ENCODE data around the gene OR5AU1.

Gene OR5AU1

GRCh38 chr14:21155963-21156362, at the start of gene OR5AU1:
Gene OR5AU1 (minus strand): TSS chr14:21156063. CDS start chr14:21155872, 191 bp downstream.
- no peak for DNase-seq (ENCODE audit: low read depth, low spot score)

GRCh38 chr14:21205026-21205677, 49.3 kb upstream of the OR5AU1 start:
- DNase-seq (ENCODE audit: low read depth, low spot score), result no peak

GRCh38 chr14:21204167-21205025, 48.5 kb upstream of the OR5AU1 start:
- DNase-seq (ENCODE audit: low read depth, low spot score), result no peak

GRCh38 chr14:21203470-21204166, 47.8 kb upstream of the OR5AU1 start:
- DNase-seq (ENCODE audit: low read depth, low spot score), result no peak

- DNase-seq (ENCODE audit: low read depth, low spot score), result no peak
Measured at GRCh38 chr14:21202463-21203358, 46.8 kb upstream of the OR5AU1 start.

GRCh38 chr14:21201732-21202462, 46.0 kb upstream of the OR5AU1 start:
- no peak for DNase-seq (ENCODE audit: low read depth, low spot score)

- DNase-seq (ENCODE audit: low read depth, low spot score), result no peak
Measured at GRCh38 chr14:21200752-21201461, 45.0 kb upstream of the OR5AU1 start.

GRCh38 chr14:21199611-21200560, 44.0 kb upstream of the OR5AU1 start:
- no peak for DNase-seq (ENCODE audit: low read depth, low spot score)

GRCh38 chr14:21197418-21198205, 41.7 kb upstream of the OR5AU1 start:
- DNase-seq (ENCODE audit: low read depth, low spot score), result no peak

GRCh38 chr14:21194597-21194996, 38.7 kb upstream of the OR5AU1 start:
- no peak for DNase-seq (ENCODE audit: low read depth, low spot score)

GRCh38 chr14:21192875-21193535, 37.1 kb upstream of the OR5AU1 start:
- DNase-seq (ENCODE audit: low read depth, low spot score), result no peak

- DNase-seq (ENCODE audit: low read depth, low spot score), result no peak
Measured at GRCh38 chr14:21192447-21192822, 36.6 kb upstream of the OR5AU1 start.

GRCh38 chr14:21191809-21192446, 36.1 kb upstream of the OR5AU1 start:
- no peak for DNase-seq (ENCODE audit: low read depth, low spot score)

GRCh38 chr14:21191261-21191808, 35.5 kb upstream of the OR5AU1 start:
- DNase-seq (ENCODE audit: low read depth, low spot score), result no peak

GRCh38 chr14:21185491-21185890, 29.6 kb upstream of the OR5AU1 start:
- no peak for DNase-seq (ENCODE audit: low read depth, low spot score)

- no peak for DNase-seq (ENCODE audit: low read depth, low spot score)
Measured at GRCh38 chr14:21184254-21184653, 28.4 kb upstream of the OR5AU1 start.

- no peak for DNase-seq (ENCODE audit: low read depth, low spot score)
Measured at GRCh38 chr14:21182166-21182565, 26.3 kb upstream of the OR5AU1 start.
